Liver (tissue), 9 donors: Measurements from ENCODE around the gene AKAP13. TPM values are rescaled to one million over a fixed set of nuclear protein-coding genes. Genes with fewer than 3 reads are reported as not detected.

ENCODE experiments used
- DNase-seq: peaks from one replicate; pipeline ENCODE4 v3.0.0-alpha.2; 2017; ENCODE audit warnings: low spot score
- H3K27ac ChIP-seq, 2 donors: one replicate each; pipeline ENCODE4 v1.7.0; 2013; ENCODE audit warnings: inconsistent platforms in 2 of 2, low read length in 2 of 2, control low read depth in 1 of 2, low read depth in 1 of 2, mild to moderate bottlenecking in 1 of 2
- H3K27me3 ChIP-seq, 4 donors: one replicate each; pipeline versions ENCODE4 v1.6.1 to v1.7.0; 2013; ENCODE audit warnings: low read length in 3 of 4, inconsistent platforms in 1 of 4, mild to moderate bottlenecking in 1 of 4, moderate library complexity in 1 of 4; ENCODE audit not compliant: control insufficient read depth in 4 of 4, insufficient read depth in 4 of 4
- H3K36me3 ChIP-seq, 4 donors: one replicate each; pipeline versions ENCODE4 v1.6.1 to v1.7.0; 2013; ENCODE audit warnings: low read length in 3 of 4, mild to moderate bottlenecking in 3 of 4, low read depth in 1 of 4, moderate library complexity in 1 of 4; ENCODE audit not compliant: control insufficient read depth in 4 of 4, insufficient read depth in 3 of 4
- H3K4me1 ChIP-seq, 4 donors: one replicate each; pipeline versions ENCODE4 v1.6.1 to v1.7.0; 2013; ENCODE audit warnings: low read length in 3 of 4, mild to moderate bottlenecking in 3 of 4, moderate library complexity in 1 of 4; ENCODE audit not compliant: control insufficient read depth in 4 of 4, insufficient read depth in 4 of 4
- H3K4me3 ChIP-seq, 3 donors: one replicate each; pipeline versions ENCODE4 v1.6.1 to v1.7.0; 2013; ENCODE audit warnings: low read length in 3 of 3, control low read depth in 1 of 3, low read depth in 1 of 3, mild to moderate bottlenecking in 1 of 3
- H3K9ac ChIP-seq, 2 donors: one replicate each; pipeline ENCODE4 v1.7.0; 2013; ENCODE audit warnings: low read length in 2 of 2, mild to moderate bottlenecking in 2 of 2, moderate library complexity in 2 of 2, control low read depth in 1 of 2, low read depth in 1 of 2
- H3K9me3 ChIP-seq, 4 donors: one replicate each; pipeline versions ENCODE4 v1.6.1 to v1.7.0; 2013; ENCODE audit warnings: low read length in 3 of 4; ENCODE audit not compliant: control insufficient read depth in 4 of 4
- ATF3 ChIP-seq: IDR thresholded peaks from 2 replicates; pipeline ENCODE4 v1.6.1; 2016; ENCODE audit warnings: antibody characterized with exemption
- CTCF ChIP-seq: fragments of 150-350 bp; IDR thresholded peaks from 2 replicates; pipeline ENCODE4 v1.5.1; 2017; ENCODE audit warnings: improper control_type of control experiment, low read depth, low read length; ENCODE audit not compliant: missing input control
- EGR1 ChIP-seq, 2 donors: IDR thresholded peaks; 2 replicates each; pipeline ENCODE4 v1.6.1; 2016 to 2018; ENCODE audit warnings: antibody characterized with exemption in 2 of 2, low read depth in 2 of 2
- FOXA1 ChIP-seq: IDR thresholded peaks from 2 replicates; pipeline ENCODE4 v1.6.1; 2016; ENCODE audit warnings: antibody characterized with exemption
- FOXA2 ChIP-seq: IDR thresholded peaks from 2 replicates; pipeline ENCODE4 v1.6.1; 2016; ENCODE audit warnings: antibody characterized with exemption
- GABPA ChIP-seq, 2 donors: IDR thresholded peaks in 1 of 2; conservative IDR thresholded peaks in 1 of 2; 2 replicates each; pipeline ENCODE4 v1.6.1; 2016; ENCODE audit warnings: antibody characterized with exemption in 2 of 2, mild to moderate bottlenecking in 1 of 2, moderate library complexity in 1 of 2
- HNF4A ChIP-seq, 2 donors: conservative IDR thresholded peaks; 2 replicates each; pipeline ENCODE4 v1.6.1; 2016; ENCODE audit warnings: antibody characterized with exemption in 2 of 2, mild to moderate bottlenecking in 2 of 2
- HNF4G ChIP-seq: IDR thresholded peaks from 2 replicates; pipeline ENCODE4 v1.6.1; 2016; ENCODE audit warnings: antibody characterized with exemption
- JUND ChIP-seq, 2 donors: IDR thresholded peaks; 2 replicates each; pipeline ENCODE4 v1.6.1; 2016; ENCODE audit warnings: antibody characterized with exemption in 2 of 2
- MAX ChIP-seq: IDR thresholded peaks from 2 replicates; pipeline ENCODE4 v1.6.1; 2016; ENCODE audit warnings: antibody characterized with exemption
- NR2F2 ChIP-seq: IDR thresholded peaks from 2 replicates; pipeline ENCODE4 v1.6.1; 2016; ENCODE audit warnings: antibody characterized with exemption
- RAD21 ChIP-seq, 2 donors: IDR thresholded peaks; 2 replicates each; pipeline ENCODE4 v1.6.1; 2016; ENCODE audit warnings: antibody characterized with exemption in 2 of 2, mild to moderate bottlenecking in 2 of 2
- REST ChIP-seq: IDR thresholded peaks from 2 replicates; pipeline ENCODE4 v1.6.1; 2016; ENCODE audit warnings: antibody characterized with exemption, mild to moderate bottlenecking
- RXRA ChIP-seq, 2 donors: IDR thresholded peaks; 2 replicates each; pipeline ENCODE4 v1.6.1; 2017 to 2018; ENCODE audit warnings: antibody characterized with exemption in 2 of 2, mild to moderate bottlenecking in 1 of 2
- SP1 ChIP-seq: IDR thresholded peaks from 2 replicates; pipeline ENCODE4 v1.6.1; 2018; ENCODE audit warnings: antibody characterized with exemption, mild to moderate bottlenecking
- TAF1 ChIP-seq: conservative IDR thresholded peaks from 2 replicates; pipeline ENCODE4 v1.6.1; 2016; ENCODE audit warnings: antibody characterized with exemption, mild to moderate bottlenecking
- YY1 ChIP-seq: IDR thresholded peaks from 2 replicates; pipeline ENCODE4 v1.6.1; 2016; ENCODE audit warnings: antibody characterized with exemption, mild to moderate bottlenecking
- ZBTB33 ChIP-seq: IDR thresholded peaks from 2 replicates; pipeline ENCODE4 v1.6.1; 2016; ENCODE audit warnings: antibody characterized with exemption
- WGBS: extraction: QIAGEN DNeasy Blood & Tissue Kit; methylation state at CpG from one replicate; pipeline ENCODE4 v1.1.7; 2013; 5-methylcytosine and 5-hydroxymethylcytosine counted together
- polyA plus RNA-seq, 2 donors: library from polyadenylated mRNA; stranded (reverse) in 1 of 2; unstranded in 1 of 2; fragments of 200-250 nt in 1 of 2; fragments of >200 nt in 1 of 2; fragmentation: Nextera tagmentation in 1 of 2; extraction: Ambion mirVana in 1 of 2; gene quantifications; one replicate each; pipeline versions ENCODE4 v1.2.1 to v1.2.3, GENCODE V29; 2013 to 2015
- total RNA-seq, 2 donors: library from RNA; depleted of rRNA; stranded (reverse); fragments of >200 nt; gene quantifications; one replicate each; pipeline ENCODE4 v1.2.3, GENCODE V29; 2014
- donor health status: healthy.
- donor health status: healthy.
- donor health status: healthy.
- donor health status: healthy.
- donor health status: healthy.

The AKAP13 gene
- total and polyA plus RNA-seq, 4 donors, result 18.6 to 92.3 (median 37.4) TPM

- Histone ChIP-seq H3K36me3 (peaks cover 1 to 24% (median 18%) of the 10 kb centered on the region in 4 donors), H3K27ac (peak overlapping the region; percentile 85 to 89), H3K4me1 (peaks cover 7 to 27% (median 21%) of the 10 kb centered on the region in 4 donors), H3K9ac (peak overlapping the region; percentile 30 to 89), H3K27me3 (no peaks in the 10 kb centered on the region), H3K4me3 (peak overlapping the region in 1 of 3 donors; percentile 26), H3K9me3 (no peaks in the 10 kb centered on the region)
- TF ChIP-seq GABPA (IDR thresholded peaks at IDR 0.05 in 1 of 2, conservative IDR thresholded peaks at IDR 0.05 in 1 of 2) (peak; percentile 10 to 18), REST (peak; percentile 80), FOXA2 (peak; percentile 91), JUND (IDR thresholded peaks at IDR 0.05) (peak; percentile 83 to 93), SP1 (peak; percentile 89), CTCF (no peak), NR2F2 (peak; percentile 41), YY1 (peak; percentile 77), RXRA (IDR thresholded peaks at IDR 0.05) (peak; percentile 67 to 87), RAD21 (IDR thresholded peaks at IDR 0.05) (peak; percentile 50 to 66), EGR1 (IDR thresholded peaks at IDR 0.05; ENCODE audit: low read depth in 2 of 2) (no peak), FOXA1 (peak; percentile 82), HNF4G (peak; percentile 77), MAX (peak; percentile 68), TAF1 (no peak), ATF3 (no peak), HNF4A (conservative IDR thresholded peaks at IDR 0.05) (peak; percentile 95 to 96), ZBTB33 (peak; percentile 85)
- WGBS, result 21% methylated on average over 8 of the region's 8 CpGs
- DNase-seq, result no peak
These were observed 327.3 kb downstream of the AKAP13 start for GRCh38 chr15:85707519-85708338.
